Mammary epithelial cell (primary cell): ENCODE data around the gene LPIN2.

Experiments used
- EZH2 ChIP-seq: IDR thresholded peaks from 2 replicates; pipeline ENCODE4 v1.6.1; 2012; ENCODE audit warnings: low read length, inconsistent platforms, borderline replicate concordance
- TF ChIP-seq, protein P1 (sequence below), 2 donors: IDR thresholded peaks in 1 of 2; conservative IDR thresholded peaks in 1 of 2; 2 replicates each; pipeline ENCODE4 v1.5.1; 2011 to 2012; ENCODE audit warnings: inconsistent platforms in 2 of 2, low read length in 2 of 2, mild to moderate bottlenecking in 2 of 2, control low read depth in 1 of 2, low read depth in 1 of 2; ENCODE audit not compliant: insufficient read depth in 1 of 2; ENCODE audit errors: extremely low read depth in 1 of 2

DNA sequence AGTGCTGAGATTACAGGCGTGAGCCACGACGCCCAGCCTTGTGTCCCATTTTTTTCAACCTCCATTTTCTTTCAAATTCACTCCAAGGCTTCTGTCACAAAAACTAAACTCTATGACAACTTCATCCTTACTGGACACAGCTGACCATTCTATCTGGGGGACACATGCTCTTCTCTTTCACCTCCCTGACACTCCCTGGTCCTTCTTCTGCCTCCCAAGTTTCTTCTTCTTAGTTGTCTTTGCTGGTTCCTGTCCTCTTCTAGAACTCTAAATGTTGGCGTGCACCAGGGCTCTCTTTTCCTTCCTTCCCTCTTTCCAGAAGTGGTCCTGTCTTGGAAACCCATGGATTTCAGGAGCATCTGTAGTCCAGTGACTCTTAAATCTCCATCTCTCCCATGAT is 40.1 kb upstream of the LPIN2 start:
- TF ChIP-seq, protein P1, sequence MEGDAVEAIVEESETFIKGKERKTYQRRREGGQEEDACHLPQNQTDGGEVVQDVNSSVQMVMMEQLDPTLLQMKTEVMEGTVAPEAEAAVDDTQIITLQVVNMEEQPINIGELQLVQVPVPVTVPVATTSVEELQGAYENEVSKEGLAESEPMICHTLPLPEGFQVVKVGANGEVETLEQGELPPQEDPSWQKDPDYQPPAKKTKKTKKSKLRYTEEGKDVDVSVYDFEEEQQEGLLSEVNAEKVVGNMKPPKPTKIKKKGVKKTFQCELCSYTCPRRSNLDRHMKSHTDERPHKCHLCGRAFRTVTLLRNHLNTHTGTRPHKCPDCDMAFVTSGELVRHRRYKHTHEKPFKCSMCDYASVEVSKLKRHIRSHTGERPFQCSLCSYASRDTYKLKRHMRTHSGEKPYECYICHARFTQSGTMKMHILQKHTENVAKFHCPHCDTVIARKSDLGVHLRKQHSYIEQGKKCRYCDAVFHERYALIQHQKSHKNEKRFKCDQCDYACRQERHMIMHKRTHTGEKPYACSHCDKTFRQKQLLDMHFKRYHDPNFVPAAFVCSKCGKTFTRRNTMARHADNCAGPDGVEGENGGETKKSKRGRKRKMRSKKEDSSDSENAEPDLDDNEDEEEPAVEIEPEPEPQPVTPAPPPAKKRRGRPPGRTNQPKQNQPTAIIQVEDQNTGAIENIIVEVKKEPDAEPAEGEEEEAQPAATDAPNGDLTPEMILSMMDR (conservative IDR thresholded peaks at IDR 0.05 in 1 of 2, IDR thresholded peaks at IDR 0.05 in 1 of 2; ENCODE audit: extremely low read depth in 1 of 2, insufficient read depth in 1 of 2, low read depth in 1 of 2, low read length in 2 of 2), result no peak
- no peak for TF ChIP-seq EZH2
